ENCODE data around the gene KIF6. TPM values are rescaled to one million over a fixed set of nuclear protein-coding genes. Genes with fewer than 3 reads are reported as not detected.

KIF6 gene
- total and polyA plus RNA-seq, 2 donors (not counting 1 experiment from before 2014, with no cell fraction given): not detected

DNA sequence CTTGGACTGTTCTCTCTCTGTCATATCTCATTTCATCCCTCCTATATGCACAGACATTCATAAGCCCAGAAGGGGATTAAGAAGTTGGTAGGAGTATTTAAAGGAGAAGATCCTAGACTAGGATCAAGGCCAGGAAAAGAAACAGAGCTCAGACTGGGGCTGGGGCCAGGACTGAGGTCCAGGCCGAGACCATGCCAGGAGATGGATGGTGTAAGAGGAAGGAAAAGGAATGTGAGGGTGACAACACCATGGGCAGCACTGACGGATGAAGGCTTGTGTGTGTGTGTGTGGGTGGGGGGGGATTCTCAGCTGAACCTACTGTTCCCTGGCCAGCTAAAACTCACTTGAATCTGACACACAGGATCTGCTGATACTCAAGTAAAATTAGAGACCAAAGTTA, 182.1 kb downstream of the KIF6 start:
- Histone ChIP-seq H3K27me3 (replicated peaks in 1 of 4; ENCODE audit: control extremely low read depth in 1 of 4, control insufficient read depth in 3 of 4, insufficient read depth in 4 of 4, low read length in 3 of 4) (no peaks in the 10 kb centered on the region), H3K9ac (ENCODE audit: low read length) (no peak overlapping the region), H3K27ac (ENCODE audit: low read length in 2 of 2) (no peak overlapping the region), H3K9me3 (ENCODE audit: control extremely low read depth in 1 of 3, control insufficient read depth in 2 of 3, insufficient read depth in 1 of 3, low read length in 2 of 3) (no peaks in the 10 kb centered on the region), H3K79me2 (ENCODE audit: control insufficient read depth, insufficient read depth, low read length) (no peaks in the 10 kb centered on the region), H2AFZ (ENCODE audit: insufficient read depth, low read depth, low read length, poor library complexity, severe bottlenecking) (no peak overlapping the region), H3K4me1 (ENCODE audit: control insufficient read depth in 2 of 2, insufficient read depth in 2 of 2, low read length in 2 of 2) (no peaks in the 10 kb centered on the region), H3K4me3 (ENCODE audit: control extremely low read depth in 1 of 5, extremely low read depth in 1 of 5, insufficient read depth in 1 of 5, low read depth in 2 of 5, low read length in 4 of 5) (no peak overlapping the region), H4K20me1 (ENCODE audit: control insufficient read depth, insufficient read depth, low read length, poor library complexity, severe bottlenecking) (no peaks in the 10 kb centered on the region), H3K4me2 (replicated peaks; ENCODE audit: low read depth, low read length, poor library complexity, severe bottlenecking) (no peak overlapping the region), H3K36me3 (replicated peaks in 1 of 2; ENCODE audit: control extremely low read depth in 1 of 2, control insufficient read depth in 1 of 2, extremely low read depth in 1 of 2, insufficient read depth in 2 of 2, low read length in 1 of 2) (no peaks in the 10 kb centered on the region)
- no peak for ATAC-seq (ENCODE audit: low read depth)
- POLR2A ChIA-PET: no interaction called here
- H3K9me3 Mint-ChIP-seq (ENCODE audit: insufficient read depth): no peaks in the 10 kb centered on the region
- H3K4me3 Mint-ChIP-seq: no peak overlapping the region
- H3K27ac Mint-ChIP-seq: no peak overlapping the region
- 83% methylated on average over 2 of the region's 2 CpGs for WGBS (ENCODE audit: insufficient coverage)
- intact Hi-C loops (cut with micrococcal nuclease): no loop called here
- H3K4me1 Mint-ChIP-seq: no peaks in the 10 kb centered on the region
- H3K27me3 Mint-ChIP-seq: peaks cover 16% of the 10 kb centered on the region
- DNase-seq: no peak
- TF ChIP-seq EZH2 (IDR thresholded peaks at IDR 0.05; ENCODE audit: borderline replicate concordance, insufficient read depth, low read depth, low read length, poor library complexity, severe bottlenecking): no peak
- TF ChIP-seq, protein P1, sequence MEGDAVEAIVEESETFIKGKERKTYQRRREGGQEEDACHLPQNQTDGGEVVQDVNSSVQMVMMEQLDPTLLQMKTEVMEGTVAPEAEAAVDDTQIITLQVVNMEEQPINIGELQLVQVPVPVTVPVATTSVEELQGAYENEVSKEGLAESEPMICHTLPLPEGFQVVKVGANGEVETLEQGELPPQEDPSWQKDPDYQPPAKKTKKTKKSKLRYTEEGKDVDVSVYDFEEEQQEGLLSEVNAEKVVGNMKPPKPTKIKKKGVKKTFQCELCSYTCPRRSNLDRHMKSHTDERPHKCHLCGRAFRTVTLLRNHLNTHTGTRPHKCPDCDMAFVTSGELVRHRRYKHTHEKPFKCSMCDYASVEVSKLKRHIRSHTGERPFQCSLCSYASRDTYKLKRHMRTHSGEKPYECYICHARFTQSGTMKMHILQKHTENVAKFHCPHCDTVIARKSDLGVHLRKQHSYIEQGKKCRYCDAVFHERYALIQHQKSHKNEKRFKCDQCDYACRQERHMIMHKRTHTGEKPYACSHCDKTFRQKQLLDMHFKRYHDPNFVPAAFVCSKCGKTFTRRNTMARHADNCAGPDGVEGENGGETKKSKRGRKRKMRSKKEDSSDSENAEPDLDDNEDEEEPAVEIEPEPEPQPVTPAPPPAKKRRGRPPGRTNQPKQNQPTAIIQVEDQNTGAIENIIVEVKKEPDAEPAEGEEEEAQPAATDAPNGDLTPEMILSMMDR (IDR thresholded peaks at IDR 0.05): no peak
- CTCF ChIA-PET: no interaction called here

GRCh38 chr6:39540454-39540853, 184.8 kb downstream of the KIF6 start:
- ATAC-seq (ENCODE audit: low read depth) (no peak), DNase-seq (no peak)
- no peak overlapping the region for H2AFZ ChIP-seq (ENCODE audit: insufficient read depth, low read depth, low read length, poor library complexity, severe bottlenecking)
- no peaks in the 10 kb centered on the region for H3K9me3 Mint-ChIP-seq (ENCODE audit: insufficient read depth)
- 97% methylated on average over 11 of the region's 12 CpGs for WGBS (ENCODE audit: insufficient coverage)
- peaks cover 6% of the 10 kb centered on the region for H3K27me3 Mint-ChIP-seq
- H3K4me2 ChIP-seq (replicated peaks; ENCODE audit: low read depth, low read length, poor library complexity, severe bottlenecking): no peak overlapping the region
- H3K27ac ChIP-seq (ENCODE audit: low read length in 2 of 2): no peak overlapping the region
- ChIA-PET CTCF (no interaction called here), POLR2A (no interaction called here)
- no peak overlapping the region for H3K4me3 Mint-ChIP-seq
- no peaks in the 10 kb centered on the region for H3K4me1 ChIP-seq (ENCODE audit: control insufficient read depth in 2 of 2, insufficient read depth in 2 of 2, low read length in 2 of 2)
- intact Hi-C loops (cut with micrococcal nuclease): no loop called here
- TF ChIP-seq, protein P1 (IDR thresholded peaks at IDR 0.05): no peak
- TF ChIP-seq EZH2 (IDR thresholded peaks at IDR 0.05; ENCODE audit: borderline replicate concordance, insufficient read depth, low read depth, low read length, poor library complexity, severe bottlenecking): no peak
- H3K27ac Mint-ChIP-seq: no peak overlapping the region
- H3K4me3 ChIP-seq (ENCODE audit: control extremely low read depth in 1 of 5, extremely low read depth in 1 of 5, insufficient read depth in 1 of 5, low read depth in 2 of 5, low read length in 4 of 5): no peak overlapping the region
- H3K4me1 Mint-ChIP-seq: no peaks in the 10 kb centered on the region
- H3K9me3 ChIP-seq (ENCODE audit: control extremely low read depth in 1 of 3, control insufficient read depth in 2 of 3, insufficient read depth in 1 of 3, low read length in 2 of 3): no peaks in the 10 kb centered on the region
- H3K36me3 ChIP-seq (replicated peaks in 1 of 2; ENCODE audit: control extremely low read depth in 1 of 2, control insufficient read depth in 1 of 2, extremely low read depth in 1 of 2, insufficient read depth in 2 of 2, low read length in 1 of 2): no peaks in the 10 kb centered on the region
- no peak overlapping the region for H3K9ac ChIP-seq (ENCODE audit: low read length)
- H3K79me2 ChIP-seq (ENCODE audit: control insufficient read depth, insufficient read depth, low read length): no peaks in the 10 kb centered on the region
- H3K27me3 ChIP-seq (replicated peaks in 1 of 4; ENCODE audit: control extremely low read depth in 1 of 4, control insufficient read depth in 3 of 4, insufficient read depth in 4 of 4, low read length in 3 of 4): no peaks in the 10 kb centered on the region
- H4K20me1 ChIP-seq (ENCODE audit: control insufficient read depth, insufficient read depth, low read length, poor library complexity, severe bottlenecking): no peaks in the 10 kb centered on the region

Measured in B cell (primary cell).